ENCODE results near the gene PLXNA4. TPM values are rescaled to one million over a fixed set of nuclear protein-coding genes. Genes with fewer than 3 reads are reported as not detected.

PLXNA4 gene
- total and polyA plus RNA-seq, 3 donors from 2014 or later = 3.4 to 5.5 (median 3.8) TPM

GRCh38 chr7:132361146-132361545, 215.1 kb downstream of the PLXNA4 start:
- no peak for TF ChIP-seq POLR2A (IDR thresholded peaks at IDR 0.05)
- TF ChIP-seq CTCF (IDR thresholded peaks at IDR 0.05) = no peak
- H3K9me3 ChIP-seq = no peaks in the 10 kb centered on the region
- no peak for DNase-seq
- WGBS, 2 donors = 88 to 95% methylated on average over 5 of the region's 5 CpGs
- H3K27me3 ChIP-seq = no peaks in the 10 kb centered on the region
- H3K27ac ChIP-seq = no peak overlapping the region
- H3K4me3 ChIP-seq = no peak overlapping the region
- intact Hi-C loops (cut with DNase I; ENCODE audit: low total_unique reads) = no loop called here
- no peaks in the 10 kb centered on the region for H3K4me1 ChIP-seq
- H3K36me3 ChIP-seq (ENCODE audit: low read depth, missing control alignments) = no peaks in the 10 kb centered on the region

- TF ChIP-seq CTCF (IDR thresholded peaks at IDR 0.05) = no peak
- no peak for TF ChIP-seq POLR2A (IDR thresholded peaks at IDR 0.05)
- Histone ChIP-seq H3K9me3 (no peaks in the 10 kb centered on the region), H3K27me3 (no peaks in the 10 kb centered on the region), H3K4me3 (no peak overlapping the region), H3K36me3 (ENCODE audit: low read depth, missing control alignments) (no peaks in the 10 kb centered on the region), H3K27ac (no peak overlapping the region), H3K4me1 (no peaks in the 10 kb centered on the region)
- DNase-seq = no peak
- WGBS, 2 donors = 87 to 89% methylated on average over 3 of the region's 3 CpGs
- intact Hi-C loops (cut with DNase I; ENCODE audit: low total_unique reads) = no loop called here
These were observed 216.5 kb downstream of the PLXNA4 start for GRCh38 chr7:132359743-132360142.

GRCh38 chr7:132355048-132355447, 221.2 kb downstream of the PLXNA4 start:
- Histone ChIP-seq H3K4me3 (no peak overlapping the region), H3K27ac (no peak overlapping the region), H3K27me3 (no peaks in the 10 kb centered on the region), H3K9me3 (no peaks in the 10 kb centered on the region), H3K4me1 (no peaks in the 10 kb centered on the region), H3K36me3 (ENCODE audit: low read depth, missing control alignments) (no peaks in the 10 kb centered on the region)
- 72 to 85% methylated on average over 5 of the region's 5 CpGs for WGBS, 2 donors
- intact Hi-C loops (cut with DNase I; ENCODE audit: low total_unique reads) = no loop called here
- DNase-seq = no peak
- no peak for TF ChIP-seq POLR2A (IDR thresholded peaks at IDR 0.05)

GRCh38 chr7:132354527-132354926, 221.7 kb downstream of the PLXNA4 start:
- no peak for DNase-seq
- intact Hi-C loops (cut with DNase I; ENCODE audit: low total_unique reads) = no loop called here
- no peaks in the 10 kb centered on the region for H3K36me3 ChIP-seq (ENCODE audit: low read depth, missing control alignments)
- no peak for TF ChIP-seq POLR2A (IDR thresholded peaks at IDR 0.05)
- no peak for TF ChIP-seq CTCF (IDR thresholded peaks at IDR 0.05)
- WGBS, 2 donors = 75 to 78% methylated on average over 4 of the region's 4 CpGs
- H3K4me1 ChIP-seq = no peaks in the 10 kb centered on the region
- no peak overlapping the region for H3K27ac ChIP-seq
- H3K9me3 ChIP-seq = no peaks in the 10 kb centered on the region
- H3K27me3 ChIP-seq = no peaks in the 10 kb centered on the region
- no peak overlapping the region for H3K4me3 ChIP-seq

GRCh38 chr7:132353936-132354335, 222.3 kb downstream of the PLXNA4 start:
- Histone ChIP-seq H3K9me3 (no peaks in the 10 kb centered on the region), H3K27ac (no peak overlapping the region), H3K27me3 (no peaks in the 10 kb centered on the region), H3K4me3 (no peak overlapping the region), H3K36me3 (ENCODE audit: low read depth, missing control alignments) (no peaks in the 10 kb centered on the region), H3K4me1 (no peaks in the 10 kb centered on the region)
- TF ChIP-seq CTCF (IDR thresholded peaks at IDR 0.05) (no peak), POLR2A (IDR thresholded peaks at IDR 0.05) (no peak)
- 86 to 91% methylated on average over 5 of the region's 5 CpGs for WGBS, 2 donors
- DNase-seq = no peak
- intact Hi-C loops (cut with DNase I; ENCODE audit: low total_unique reads) = no loop called here
